SK-N-SH (cell line): Measurements from ENCODE around the gene COBL. TPM values are rescaled to one million over a fixed set of nuclear protein-coding genes. Genes with fewer than 3 reads are reported as not detected.

Experiments
- CTCF ChIA-PET: fragments of 300-600, 350-600 bp; formaldehyde crosslinking; extraction: SDS; loops from one replicate; lab custom pipeline; 2021; lab: Yijun Ruan, JAX
- POLR2A ChIA-PET: fragments of 350-600 bp; sonication (Branson Sonifier 250); formaldehyde crosslinking; extraction: SDS; loops from one replicate; lab custom pipeline; 2020; ENCODE audit warnings: antibody characterized with exemption, inconsistent platforms; lab: Yijun Ruan, JAX
- DNase-seq: peaks from one replicate; pipeline ENCODE4 v3.0.0; 2012
- H2AFZ ChIP-seq: fragments of 200-600 bp; sonication (generic); 2 replicates; pipeline ENCODE4 v1.8.1; 2016; ENCODE audit warnings: antibody characterized with exemption, mild to moderate bottlenecking, low read depth
- H3F3A ChIP-seq: fragments of 200-600 bp; sonication (generic); replicated peaks from 2 replicates; pipeline ENCODE3; 2016; ENCODE audit warnings: antibody characterized with exemption, mild to moderate bottlenecking; ENCODE audit not compliant: insufficient read depth
- H3K27ac ChIP-seq, 2 experiments: fragments of 200-500 bp in 1 of 2; fragments of 200-600 bp in 1 of 2; sonication (Bioruptor generic) in 1 of 2; sonication (generic), shearing (Covaris generic) in 1 of 2; 2 replicates each; pipeline versions ENCODE4 v1.5.1 to v1.6.1; 2014 to 2016; ENCODE audit warnings: low read depth in 2 of 2, inconsistent platforms in 1 of 2, low read length in 1 of 2, mild to moderate bottlenecking in 1 of 2, mixed read lengths in 1 of 2
- H3K27me3 ChIP-seq: fragments of 200-600 bp; sonication (generic), shearing (Covaris generic); 2 replicates; pipeline ENCODE4 v1.6.1; 2016; ENCODE audit warnings: mixed run types; ENCODE audit not compliant: insufficient read depth
- H3K36me3 ChIP-seq, 2 experiments: fragments of 200-500 bp in 1 of 2; fragments of 200-600 bp in 1 of 2; sonication (Bioruptor generic) in 1 of 2; sonication (generic) in 1 of 2; replicated peaks in 1 of 2; 2 replicates each; pipeline versions ENCODE3 to v1.5.1; 2014 to 2016; ENCODE audit warnings: low read length in 1 of 2, mild to moderate bottlenecking in 1 of 2; ENCODE audit not compliant: insufficient read depth in 2 of 2, control insufficient read depth in 1 of 2
- H3K4me1 ChIP-seq, 2 experiments: fragments of 200-500 bp in 1 of 2; fragments of 200-600 bp in 1 of 2; sonication (Bioruptor generic) in 1 of 2; sonication (generic), shearing (Covaris generic) in 1 of 2; 2 replicates each; pipeline versions ENCODE4 v1.5.1 to v1.6.1; 2014 to 2016; ENCODE audit warnings: low read depth in 1 of 2, low read length in 1 of 2, mixed run types in 1 of 2; ENCODE audit not compliant: insufficient read depth in 2 of 2, control insufficient read depth in 1 of 2
- H3K4me2 ChIP-seq: fragments of 200-600 bp; sonication (generic), shearing (Covaris generic); 2 replicates; pipeline ENCODE4 v1.6.1; 2017; ENCODE audit warnings: mixed run types
- H3K4me3 ChIP-seq, 2 experiments: fragments of 200-500 bp in 1 of 2; fragments of 200-600 bp in 1 of 2; sonication (Bioruptor generic) in 1 of 2; sonication (generic), shearing (Covaris generic) in 1 of 2; 2 replicates each; pipeline versions ENCODE4 v1.5.1 to v1.8.1; 2014 to 2016; ENCODE audit warnings: low read depth in 2 of 2, inconsistent platforms in 1 of 2, low read length in 1 of 2, mild to moderate bottlenecking in 1 of 2, mixed read lengths in 1 of 2, moderate library complexity in 1 of 2
- H3K79me2 ChIP-seq: fragments of 200-600 bp; sonication (generic); 2 replicates; pipeline ENCODE4 v1.8.1; 2017; ENCODE audit warnings: mild to moderate bottlenecking; ENCODE audit not compliant: insufficient read depth
- H3K9ac ChIP-seq: fragments of 200-600 bp; sonication (generic); 2 replicates; pipeline ENCODE4 v1.6.1; 2017; ENCODE audit warnings: mixed run types
- H3K9me2 ChIP-seq: fragments of 200-600 bp; sonication (generic); 2 replicates; pipeline ENCODE4 v1.6.1; 2017; ENCODE audit warnings: mixed run types
- H3K9me3 ChIP-seq: fragments of 200-600 bp; sonication (generic); 2 replicates; pipeline ENCODE4 v1.6.1; 2017; ENCODE audit warnings: mixed run types, mild to moderate bottlenecking, moderate library complexity
- H4K20me1 ChIP-seq: fragments of 200-600 bp; sonication (generic); 2 replicates; pipeline ENCODE4 v1.6.1; 2017; ENCODE audit warnings: mild to moderate bottlenecking, mixed run types; ENCODE audit not compliant: insufficient read depth
- CHD2 ChIP-seq: fragments of 150-350 bp; IDR thresholded peaks from 2 replicates; pipeline ENCODE4 v1.6.1; 2018; ENCODE audit warnings: low read length; ENCODE audit not compliant: partially characterized antibody
- ELF1 ChIP-seq: IDR thresholded peaks from 2 replicates; pipeline ENCODE4 v1.4.0; 2012
- EZH2phosphoT487 ChIP-seq: fragments of 200-600 bp; sonication (generic); IDR thresholded peaks from 2 replicates; pipeline ENCODE4 v1.6.1; 2017; ENCODE audit warnings: low read depth, mixed run types, mild to moderate bottlenecking, antibody characterized with exemption, moderate library complexity, borderline replicate concordance
- FOXM1 ChIP-seq: IDR thresholded peaks from 2 replicates; pipeline ENCODE4 v1.4.0; 2012; ENCODE audit warnings: low read depth, mild to moderate bottlenecking
- GABPA ChIP-seq: IDR thresholded peaks from 2 replicates; pipeline ENCODE4 v1.4.0; 2012; ENCODE audit warnings: low read depth, mild to moderate bottlenecking
- GATA2 ChIP-seq: sonication (generic); formaldehyde crosslinking; IDR thresholded peaks from 2 replicates; pipeline ENCODE4 v1.5.0; 2020; ENCODE audit warnings: mild to moderate bottlenecking, missing genetic modification reagents
- JUND ChIP-seq: IDR thresholded peaks from 2 replicates; pipeline ENCODE4 v1.4.0; 2012
- MEF2A ChIP-seq: IDR thresholded peaks from 2 replicates; pipeline ENCODE4 v1.4.0; 2012; ENCODE audit warnings: low read depth, borderline replicate concordance
- MXI1 ChIP-seq: IDR thresholded peaks from 2 replicates; pipeline ENCODE4 v1.6.1; 2012; ENCODE audit warnings: mild to moderate bottlenecking, low read depth, low read length, improper control_type of control experiment
- NFIC ChIP-seq: IDR thresholded peaks from 2 replicates; pipeline ENCODE4 v1.4.0; 2012; ENCODE audit warnings: borderline replicate concordance
- RAD21 ChIP-seq: IDR thresholded peaks from 2 replicates; pipeline ENCODE4 v1.6.1; 2012; ENCODE audit warnings: mild to moderate bottlenecking, low read length
- SIN3A ChIP-seq: IDR thresholded peaks from 2 replicates; pipeline ENCODE4 v1.6.1; 2012; ENCODE audit warnings: low read depth, mild to moderate bottlenecking, low read length, moderate library complexity, borderline replicate concordance
- SMC3 ChIP-seq: IDR thresholded peaks from 2 replicates; pipeline ENCODE4 v1.6.1; 2012; ENCODE audit warnings: low read depth, low read length, improper control_type of control experiment
- WGBS: methylation state at CpG from one replicate; pipeline ENCODE4 v1.1.6; 2017; ENCODE audit warnings: low lambda C conversion rate; 5-methylcytosine and 5-hydroxymethylcytosine counted together
- polyA plus RNA-seq, 3 experiments: library from polyadenylated mRNA; depleted of rRNA; stranded (reverse); fragments of >200 nt; gene quantifications; 2 replicates each; pipeline ENCODE4 v1.2.3, GENCODE V29; 2012
- TF ChIP-seq, protein P1 (sequence below): fragments of 150-350 bp; IDR thresholded peaks from 2 replicates; pipeline ENCODE4 v1.6.1; 2016; ENCODE audit warnings: mild to moderate bottlenecking, low read depth, low read length
- TF ChIP-seq, protein P2 (sequence below): IDR thresholded peaks from 2 replicates; pipeline ENCODE4 v1.4.0; 2012; ENCODE audit warnings: low read depth, borderline replicate concordance
- TF ChIP-seq, protein P3 (sequence below): fragments of 200-600 bp; sonication (generic); IDR thresholded peaks from 2 replicates; pipeline ENCODE4 v1.6.1; 2017; ENCODE audit warnings: antibody characterized with exemption, mild to moderate bottlenecking, moderate library complexity
- TF ChIP-seq, protein P4 (sequence below): IDR thresholded peaks from 2 replicates; pipeline ENCODE4 v1.6.1; 2012; ENCODE audit warnings: mild to moderate bottlenecking, low read depth, low read length, moderate library complexity

Gene COBL
- polyA plus RNA-seq, 1 of the 3 experiments (the other 2 are of a cell fraction): under 0.01 TPM

DNA sequence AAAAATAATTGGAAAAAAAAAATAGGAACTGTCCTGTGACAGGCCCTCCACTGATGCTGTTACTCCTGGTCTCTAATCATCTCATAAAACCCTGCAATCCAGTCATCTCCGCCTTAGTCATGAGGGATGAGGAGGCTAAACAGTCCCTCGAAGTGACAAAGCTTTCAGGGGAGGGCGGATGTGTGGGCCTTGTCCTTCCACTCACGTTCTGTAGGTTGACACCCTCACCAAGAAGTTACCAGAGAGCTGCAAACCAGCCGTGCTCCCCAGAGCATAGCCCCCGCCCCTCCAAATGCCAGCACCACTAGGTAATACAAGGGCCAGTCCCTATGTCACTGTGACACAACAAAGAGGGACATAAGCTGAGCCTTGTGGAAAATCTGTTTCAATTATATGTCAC, 11.9 kb downstream of the COBL start:
- no peaks in the 10 kb centered on the region for H3K9me2 ChIP-seq
- no peaks in the 10 kb centered on the region for H3F3A ChIP-seq
- ChIA-PET POLR2A (no interaction called here), CTCF (no interaction called here)
- no peaks in the 10 kb centered on the region for H3K36me3 ChIP-seq
- DNase-seq: no peak
- H3K9ac ChIP-seq: no peak overlapping the region
- H3K27ac ChIP-seq: no peak overlapping the region
- no peaks in the 10 kb centered on the region for H3K9me3 ChIP-seq
- H3K4me2 ChIP-seq: no peak overlapping the region
- no peaks in the 10 kb centered on the region for H3K27me3 ChIP-seq
- no peaks in the 10 kb centered on the region for H3K4me1 ChIP-seq
- no peak overlapping the region for H2AFZ ChIP-seq
- no peaks in the 10 kb centered on the region for H4K20me1 ChIP-seq
- H3K4me3 ChIP-seq: no peak overlapping the region
- no peaks in the 10 kb centered on the region for H3K79me2 ChIP-seq
- TF ChIP-seq GABPA: no peak
- TF ChIP-seq SIN3A: no peak
- TF ChIP-seq RAD21: no peak
- TF ChIP-seq, protein P1, sequence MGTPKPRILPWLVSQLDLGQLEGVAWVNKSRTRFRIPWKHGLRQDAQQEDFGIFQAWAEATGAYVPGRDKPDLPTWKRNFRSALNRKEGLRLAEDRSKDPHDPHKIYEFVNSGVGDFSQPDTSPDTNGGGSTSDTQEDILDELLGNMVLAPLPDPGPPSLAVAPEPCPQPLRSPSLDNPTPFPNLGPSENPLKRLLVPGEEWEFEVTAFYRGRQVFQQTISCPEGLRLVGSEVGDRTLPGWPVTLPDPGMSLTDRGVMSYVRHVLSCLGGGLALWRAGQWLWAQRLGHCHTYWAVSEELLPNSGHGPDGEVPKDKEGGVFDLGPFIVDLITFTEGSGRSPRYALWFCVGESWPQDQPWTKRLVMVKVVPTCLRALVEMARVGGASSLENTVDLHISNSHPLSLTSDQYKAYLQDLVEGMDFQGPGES: no peak
- TF ChIP-seq, protein P2, sequence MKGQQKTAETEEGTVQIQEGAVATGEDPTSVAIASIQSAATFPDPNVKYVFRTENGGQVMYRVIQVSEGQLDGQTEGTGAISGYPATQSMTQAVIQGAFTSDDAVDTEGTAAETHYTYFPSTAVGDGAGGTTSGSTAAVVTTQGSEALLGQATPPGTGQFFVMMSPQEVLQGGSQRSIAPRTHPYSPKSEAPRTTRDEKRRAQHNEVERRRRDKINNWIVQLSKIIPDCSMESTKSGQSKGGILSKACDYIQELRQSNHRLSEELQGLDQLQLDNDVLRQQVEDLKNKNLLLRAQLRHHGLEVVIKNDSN: no peak
- no peak for TF ChIP-seq NFIC
- TF ChIP-seq FOXM1: no peak
- TF ChIP-seq MEF2A: no peak
- TF ChIP-seq, protein P3, sequence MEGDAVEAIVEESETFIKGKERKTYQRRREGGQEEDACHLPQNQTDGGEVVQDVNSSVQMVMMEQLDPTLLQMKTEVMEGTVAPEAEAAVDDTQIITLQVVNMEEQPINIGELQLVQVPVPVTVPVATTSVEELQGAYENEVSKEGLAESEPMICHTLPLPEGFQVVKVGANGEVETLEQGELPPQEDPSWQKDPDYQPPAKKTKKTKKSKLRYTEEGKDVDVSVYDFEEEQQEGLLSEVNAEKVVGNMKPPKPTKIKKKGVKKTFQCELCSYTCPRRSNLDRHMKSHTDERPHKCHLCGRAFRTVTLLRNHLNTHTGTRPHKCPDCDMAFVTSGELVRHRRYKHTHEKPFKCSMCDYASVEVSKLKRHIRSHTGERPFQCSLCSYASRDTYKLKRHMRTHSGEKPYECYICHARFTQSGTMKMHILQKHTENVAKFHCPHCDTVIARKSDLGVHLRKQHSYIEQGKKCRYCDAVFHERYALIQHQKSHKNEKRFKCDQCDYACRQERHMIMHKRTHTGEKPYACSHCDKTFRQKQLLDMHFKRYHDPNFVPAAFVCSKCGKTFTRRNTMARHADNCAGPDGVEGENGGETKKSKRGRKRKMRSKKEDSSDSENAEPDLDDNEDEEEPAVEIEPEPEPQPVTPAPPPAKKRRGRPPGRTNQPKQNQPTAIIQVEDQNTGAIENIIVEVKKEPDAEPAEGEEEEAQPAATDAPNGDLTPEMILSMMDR: no peak
- 27% methylated on average over 6 of the region's 6 CpGs for WGBS

DNA sequence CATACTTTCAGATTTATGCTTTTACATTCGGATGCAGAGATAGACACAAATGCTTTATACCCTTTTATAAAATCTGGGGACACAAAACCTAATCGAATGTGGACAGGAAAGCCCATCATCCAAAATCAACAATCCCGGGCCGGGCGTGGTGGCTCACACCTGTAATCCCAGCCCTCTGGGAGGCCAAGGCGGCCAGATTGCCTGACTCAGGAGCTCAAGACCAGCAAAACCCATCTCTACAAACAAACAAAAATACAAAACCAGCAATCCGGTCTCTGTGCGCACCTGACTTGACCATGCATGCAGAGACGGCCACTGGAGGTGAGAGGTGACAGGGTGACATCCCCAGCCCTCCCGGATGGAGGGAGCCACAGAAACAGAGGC, 13.5 kb downstream of the COBL start:
- Histone ChIP-seq H3K9me2 (no peaks in the 10 kb centered on the region), H2AFZ (no peak overlapping the region), H3K4me2 (no peak overlapping the region), H4K20me1 (no peaks in the 10 kb centered on the region), H3K27me3 (no peaks in the 10 kb centered on the region), H3F3A (no peaks in the 10 kb centered on the region), H3K4me1 (no peaks in the 10 kb centered on the region), H3K9me3 (no peaks in the 10 kb centered on the region), H3K9ac (no peak overlapping the region), H3K79me2 (no peaks in the 10 kb centered on the region), H3K4me3 (no peak overlapping the region), H3K36me3 (no peaks in the 10 kb centered on the region), H3K27ac (no peak overlapping the region)
- ChIA-PET POLR2A (no interaction called here), CTCF (no interaction called here)
- no peak for DNase-seq
- WGBS: 56% methylated on average over 10 of the region's 10 CpGs
- TF ChIP-seq MEF2A: no peak
- TF ChIP-seq GATA2 (CRISPR knock-in tag): no peak
- TF ChIP-seq ELF1: no peak
- no peak for TF ChIP-seq MXI1
- no peak for TF ChIP-seq NFIC
- no peak for TF ChIP-seq FOXM1
- TF ChIP-seq EZH2phosphoT487: no peak
- no peak for TF ChIP-seq SMC3
- TF ChIP-seq, protein P4, sequence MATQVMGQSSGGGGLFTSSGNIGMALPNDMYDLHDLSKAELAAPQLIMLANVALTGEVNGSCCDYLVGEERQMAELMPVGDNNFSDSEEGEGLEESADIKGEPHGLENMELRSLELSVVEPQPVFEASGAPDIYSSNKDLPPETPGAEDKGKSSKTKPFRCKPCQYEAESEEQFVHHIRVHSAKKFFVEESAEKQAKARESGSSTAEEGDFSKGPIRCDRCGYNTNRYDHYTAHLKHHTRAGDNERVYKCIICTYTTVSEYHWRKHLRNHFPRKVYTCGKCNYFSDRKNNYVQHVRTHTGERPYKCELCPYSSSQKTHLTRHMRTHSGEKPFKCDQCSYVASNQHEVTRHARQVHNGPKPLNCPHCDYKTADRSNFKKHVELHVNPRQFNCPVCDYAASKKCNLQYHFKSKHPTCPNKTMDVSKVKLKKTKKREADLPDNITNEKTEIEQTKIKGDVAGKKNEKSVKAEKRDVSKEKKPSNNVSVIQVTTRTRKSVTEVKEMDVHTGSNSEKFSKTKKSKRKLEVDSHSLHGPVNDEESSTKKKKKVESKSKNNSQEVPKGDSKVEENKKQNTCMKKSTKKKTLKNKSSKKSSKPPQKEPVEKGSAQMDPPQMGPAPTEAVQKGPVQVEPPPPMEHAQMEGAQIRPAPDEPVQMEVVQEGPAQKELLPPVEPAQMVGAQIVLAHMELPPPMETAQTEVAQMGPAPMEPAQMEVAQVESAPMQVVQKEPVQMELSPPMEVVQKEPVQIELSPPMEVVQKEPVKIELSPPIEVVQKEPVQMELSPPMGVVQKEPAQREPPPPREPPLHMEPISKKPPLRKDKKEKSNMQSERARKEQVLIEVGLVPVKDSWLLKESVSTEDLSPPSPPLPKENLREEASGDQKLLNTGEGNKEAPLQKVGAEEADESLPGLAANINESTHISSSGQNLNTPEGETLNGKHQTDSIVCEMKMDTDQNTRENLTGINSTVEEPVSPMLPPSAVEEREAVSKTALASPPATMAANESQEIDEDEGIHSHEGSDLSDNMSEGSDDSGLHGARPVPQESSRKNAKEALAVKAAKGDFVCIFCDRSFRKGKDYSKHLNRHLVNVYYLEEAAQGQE: no peak
- TF ChIP-seq, protein P3: no peak
- no peak for TF ChIP-seq CHD2
- TF ChIP-seq, protein P2: no peak
- TF ChIP-seq GABPA: no peak
- no peak for TF ChIP-seq JUND
- TF ChIP-seq RAD21: no peak
